Keratinocyte (primary cell): Measurements from ENCODE around the gene AUH. TPM values are rescaled to one million over a fixed set of nuclear protein-coding genes. Genes with fewer than 3 reads are reported as not detected.
"Not testable (repeated sequence)": the region's sequence is repeated elsewhere in the genome, so short reads cannot be mapped to it uniquely, and the experiment has no call there.

Experiments used
- DNase-seq: peaks from one replicate; pipeline ENCODE4 v3.0.0-alpha.2; 2011; ENCODE audit warnings: low read depth, missing footprints, low spot score
- FAIRE-seq: peaks from 2 replicates; lab custom pipeline; 2011; peaks lifted over from hg19 to GRCh38; lab: Jason Lieb, UNC
- H2AFZ ChIP-seq: 2 replicates; pipeline ENCODE4 v1.6.0; 2012; ENCODE audit warnings: low read length, control low read depth, inconsistent platforms; ENCODE audit not compliant: control insufficient read depth
- H3K27ac ChIP-seq: 2 replicates; pipeline ENCODE4 v1.5.1; 2011; ENCODE audit warnings: low read length; ENCODE audit not compliant: control insufficient read depth, insufficient read depth
- H3K27me3 ChIP-seq: 3 replicates; pipeline ENCODE4 v1.6.0; 2011; ENCODE audit warnings: low read length; ENCODE audit not compliant: control insufficient read depth, insufficient read depth; ENCODE audit errors: extremely low read depth
- H3K36me3 ChIP-seq, 2 experiments: 2 replicates in 1 of 2; 3 replicates in 1 of 2; pipeline ENCODE4 v1.5.1; 2011; ENCODE audit warnings: low read length in 2 of 2, mild to moderate bottlenecking in 1 of 2; ENCODE audit not compliant: control insufficient read depth in 2 of 2, insufficient read depth in 2 of 2; ENCODE audit errors: extremely low read depth in 1 of 2
- H3K4me1 ChIP-seq: 3 replicates; pipeline ENCODE4 v1.5.1; 2011; ENCODE audit warnings: low read length; ENCODE audit not compliant: control insufficient read depth, insufficient read depth; ENCODE audit errors: extremely low read depth
- H3K4me2 ChIP-seq: 3 replicates; pipeline ENCODE4 v1.6.0; 2011; ENCODE audit warnings: low read depth, low read length; ENCODE audit not compliant: control insufficient read depth, insufficient read depth; ENCODE audit errors: extremely low read depth
- H3K4me3 ChIP-seq, 3 experiments: fragments of 200-600 bp in 1 of 3; sonication (generic) in 1 of 3; 2 replicates in 2 of 3; 3 replicates in 1 of 3; pipeline ENCODE4 v1.5.1; 2011 to 2016; ENCODE audit warnings: low read length in 3 of 3, mild to moderate bottlenecking in 3 of 3, control low read depth in 2 of 3, inconsistent platforms in 1 of 3, low read depth in 1 of 3, mixed read lengths in 1 of 3, mixed run types in 1 of 3, moderate library complexity in 1 of 3; ENCODE audit not compliant: control insufficient read depth in 2 of 3, insufficient read depth in 2 of 3; ENCODE audit errors: extremely low read depth in 1 of 3
- H3K79me2 ChIP-seq: 2 replicates; pipeline ENCODE4 v1.6.0; 2012; ENCODE audit warnings: low read length; ENCODE audit not compliant: control insufficient read depth, insufficient read depth
- H3K9ac ChIP-seq: 3 replicates; pipeline ENCODE4 v1.6.0; 2011; ENCODE audit warnings: low read length; ENCODE audit not compliant: control insufficient read depth, insufficient read depth; ENCODE audit errors: extremely low read depth
- H3K9me1 ChIP-seq: 3 replicates; pipeline ENCODE4 v1.6.0; 2011; ENCODE audit warnings: low read length; ENCODE audit not compliant: control insufficient read depth, insufficient read depth; ENCODE audit errors: extremely low read depth
- H3K9me3 ChIP-seq: 2 replicates; pipeline ENCODE4 v1.5.1; 2012; ENCODE audit warnings: low read depth, low read length; ENCODE audit not compliant: control insufficient read depth
- H4K20me1 ChIP-seq: 3 replicates; pipeline ENCODE4 v1.6.0; 2011; ENCODE audit warnings: low read length; ENCODE audit not compliant: control insufficient read depth, insufficient read depth; ENCODE audit errors: extremely low read depth
- CTCF ChIP-seq, 3 experiments: IDR thresholded peaks in 1 of 3; conservative IDR thresholded peaks in 1 of 3; optimal IDR thresholded peaks in 1 of 3; 2 replicates in 2 of 3; 3 replicates in 1 of 3; pipeline versions ENCODE3 to v1.5.1; 2011; ENCODE audit warnings: low read length in 3 of 3, mild to moderate bottlenecking in 3 of 3, moderate library complexity in 2 of 3, control low read depth in 1 of 3, inconsistent platforms in 1 of 3; ENCODE audit not compliant: insufficient read depth in 2 of 3; ENCODE audit errors: extremely low read depth in 1 of 3
- EZH2 ChIP-seq: IDR thresholded peaks from one replicate; pipeline ENCODE4 v1.6.1; 2012; ENCODE audit warnings: inconsistent platforms, mild to moderate bottlenecking, low read length, moderate library complexity
- dilution Hi-C: fragments of 300-500 bp; cut with MboI; formaldehyde crosslinking; loops from one replicate; pipeline ENCODE4 v1.7.0; 2020; ENCODE audit warnings: low sequenced_read_pairs; ENCODE audit not compliant: extremely low pct_ligation_motif_present
- polyA plus RNA-seq, 5 experiments: library from polyadenylated mRNA; depleted of rRNA in 3 of 5; stranded (reverse) in 3 of 5; stranded (forward) in 1 of 5; unstranded in 1 of 5; fragments of >200 nt; gene quantifications; 1 replicate in 1 of 5; 2 replicates in 3 of 5; 3 replicates in 1 of 5; pipeline versions ENCODE4 v1.2.1 to v1.2.3, GENCODE V29; 2011 to 2012; ENCODE audit warnings: missing spikeins in 2 of 5, low read depth in 1 of 5, low replicate concordance in 1 of 5

Gene AUH
- polyA plus RNA-seq, 1 donor (not counting 4 experiments of a cell fraction or from before 2014, with no cell fraction given): 5.5 TPM

GRCh38 chr9:91371894-91372293 is 10.2 kb upstream of the AUH start:
- dilution Hi-C loops: no loop called here

GRCh38 chr9:91370006-91370405 is 8.3 kb upstream of the AUH start:
- H3K4me3 ChIP-seq, DNase-seq, H3K79me2 ChIP-seq, dilution Hi-C loops, H3K9me3 ChIP-seq, H3K4me2 ChIP-seq, H3K36me3 ChIP-seq, H3K9me1 ChIP-seq, H2AFZ ChIP-seq, H3K27ac ChIP-seq, H3K9ac ChIP-seq, H3K4me1 ChIP-seq, H4K20me1 ChIP-seq, H3K27me3 ChIP-seq, FAIRE-seq: not testable (repeated sequence)

More at GRCh38 chr9:91371894-91372293, 10.2 kb upstream of the AUH start:
- no peaks in the 10 kb centered on the region for H3K9me1 ChIP-seq
- no peaks in the 10 kb centered on the region for H4K20me1 ChIP-seq
- H3K4me3 ChIP-seq: no peak overlapping the region
- H3K36me3 ChIP-seq: no peaks in the 10 kb centered on the region
- H2AFZ ChIP-seq: no peak overlapping the region
- H3K4me1 ChIP-seq: peaks cover 3% of the 10 kb centered on the region
- H3K27me3 ChIP-seq: no peaks in the 10 kb centered on the region
- no peak overlapping the region for H3K9ac ChIP-seq
- no peak overlapping the region for H3K27ac ChIP-seq
- H3K9me3 ChIP-seq: no peaks in the 10 kb centered on the region
- no peak overlapping the region for H3K4me2 ChIP-seq
- H3K79me2 ChIP-seq: no peaks in the 10 kb centered on the region
- DNase-seq (no peak), FAIRE-seq (no peak)
- TF ChIP-seq CTCF (optimal IDR thresholded peaks at IDR 0.05 in 1 of 3, IDR thresholded peaks at IDR 0.05 in 1 of 3, conservative IDR thresholded peaks at IDR 0.05 in 1 of 3; ENCODE audit: extremely low read depth in 1 of 3, insufficient read depth in 2 of 3, low read length in 3 of 3) (no peak), EZH2 (no peak)

- Histone ChIP-seq H3K27me3 (no peaks in the 10 kb centered on the region), H2AFZ (no peak overlapping the region), H3K9me3 (no peaks in the 10 kb centered on the region), H3K9ac (no peak overlapping the region), H3K27ac (no peak overlapping the region), H3K9me1 (no peaks in the 10 kb centered on the region), H3K36me3 (no peaks in the 10 kb centered on the region), H3K79me2 (peaks cover 14% of the 10 kb centered on the region), H3K4me3 (no peak overlapping the region), H3K4me1 (peaks cover 17% of the 10 kb centered on the region), H3K4me2 (no peak overlapping the region), H4K20me1 (no peaks in the 10 kb centered on the region)
- FAIRE-seq: no peak
- dilution Hi-C loops: no loop called here
- TF ChIP-seq EZH2: no peak
- no peak for TF ChIP-seq CTCF (optimal IDR thresholded peaks at IDR 0.05 in 1 of 3, IDR thresholded peaks at IDR 0.05 in 1 of 3, conservative IDR thresholded peaks at IDR 0.05 in 1 of 3; ENCODE audit: extremely low read depth in 1 of 3, insufficient read depth in 2 of 3, low read length in 3 of 3)
- no peak for DNase-seq
Measured at GRCh38 chr9:91364702-91365101, 3.0 kb upstream of the AUH start.
